IMR-90 (cell line): Measurements from ENCODE around the gene NIBAN1.

Experiments used
- CEBPB ChIP-seq: IDR thresholded peaks from 2 replicates; pipeline ENCODE4 v1.6.1; 2012; ENCODE audit warnings: low read depth, low read length, improper control_type of control experiment
- POLR2A ChIP-seq: IDR thresholded peaks from 2 replicates; pipeline ENCODE4 v1.6.1; 2012; ENCODE audit warnings: mild to moderate bottlenecking, low read depth, low read length
- TF ChIP-seq, protein P1 (sequence below): conservative IDR thresholded peaks from 2 replicates; pipeline ENCODE4 v1.5.1; 2012; ENCODE audit warnings: mild to moderate bottlenecking, low read depth, low read length, improper control_type of control experiment
- TF ChIP-seq, protein P2 (sequence below): fragments of 150-350 bp; IDR thresholded peaks from 2 replicates; pipeline ENCODE4 v1.6.1; 2017; ENCODE audit warnings: mild to moderate bottlenecking, antibody characterized with exemption, low read length, low read depth

DNA sequence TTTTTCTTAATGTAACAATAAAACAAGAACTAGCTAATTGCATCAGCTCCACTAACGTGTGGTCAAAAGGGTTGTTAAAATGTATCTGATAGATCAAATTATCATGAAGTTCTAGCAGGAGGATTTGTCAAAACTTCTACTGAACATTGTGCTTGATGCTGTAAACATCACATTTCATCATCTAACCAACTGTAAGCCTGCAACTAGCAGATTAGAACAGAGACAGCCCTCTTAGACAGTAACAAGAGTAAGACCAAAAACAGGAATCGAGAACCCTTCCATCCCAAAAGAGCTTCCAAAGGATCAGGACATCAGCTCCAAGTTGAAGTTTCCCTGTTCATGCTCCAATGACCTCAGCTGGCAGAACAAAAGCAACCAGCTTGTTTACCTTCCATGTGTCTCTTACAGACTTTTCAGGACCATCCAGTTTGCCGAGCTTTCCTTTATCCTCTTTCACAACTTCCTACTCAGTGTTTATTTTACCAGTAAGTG lies 44.6 kb downstream of the NIBAN1 start:
- TF ChIP-seq POLR2A, result no peak
- TF ChIP-seq, protein P1, sequence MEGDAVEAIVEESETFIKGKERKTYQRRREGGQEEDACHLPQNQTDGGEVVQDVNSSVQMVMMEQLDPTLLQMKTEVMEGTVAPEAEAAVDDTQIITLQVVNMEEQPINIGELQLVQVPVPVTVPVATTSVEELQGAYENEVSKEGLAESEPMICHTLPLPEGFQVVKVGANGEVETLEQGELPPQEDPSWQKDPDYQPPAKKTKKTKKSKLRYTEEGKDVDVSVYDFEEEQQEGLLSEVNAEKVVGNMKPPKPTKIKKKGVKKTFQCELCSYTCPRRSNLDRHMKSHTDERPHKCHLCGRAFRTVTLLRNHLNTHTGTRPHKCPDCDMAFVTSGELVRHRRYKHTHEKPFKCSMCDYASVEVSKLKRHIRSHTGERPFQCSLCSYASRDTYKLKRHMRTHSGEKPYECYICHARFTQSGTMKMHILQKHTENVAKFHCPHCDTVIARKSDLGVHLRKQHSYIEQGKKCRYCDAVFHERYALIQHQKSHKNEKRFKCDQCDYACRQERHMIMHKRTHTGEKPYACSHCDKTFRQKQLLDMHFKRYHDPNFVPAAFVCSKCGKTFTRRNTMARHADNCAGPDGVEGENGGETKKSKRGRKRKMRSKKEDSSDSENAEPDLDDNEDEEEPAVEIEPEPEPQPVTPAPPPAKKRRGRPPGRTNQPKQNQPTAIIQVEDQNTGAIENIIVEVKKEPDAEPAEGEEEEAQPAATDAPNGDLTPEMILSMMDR, result no peak
- TF ChIP-seq CEBPB, result no peak
- TF ChIP-seq, protein P2, sequence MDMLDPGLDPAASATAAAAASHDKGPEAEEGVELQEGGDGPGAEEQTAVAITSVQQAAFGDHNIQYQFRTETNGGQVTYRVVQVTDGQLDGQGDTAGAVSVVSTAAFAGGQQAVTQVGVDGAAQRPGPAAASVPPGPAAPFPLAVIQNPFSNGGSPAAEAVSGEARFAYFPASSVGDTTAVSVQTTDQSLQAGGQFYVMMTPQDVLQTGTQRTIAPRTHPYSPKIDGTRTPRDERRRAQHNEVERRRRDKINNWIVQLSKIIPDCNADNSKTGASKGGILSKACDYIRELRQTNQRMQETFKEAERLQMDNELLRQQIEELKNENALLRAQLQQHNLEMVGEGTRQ, result no peak
